Stimulated activated effector memory CD8-positive, alpha-beta T cell treated with anti-CD3 and anti-CD28 coated beads, Interleukin-12 subunit alpha, Interleukin-12 subunit beta, amount 100 ng/mL, for 72 hours (primary cell): ENCODE results near the gene SPP1.
"Not testable (repeated sequence)": the region's sequence is repeated elsewhere in the genome, so short reads cannot be mapped to it uniquely, and the experiment has no call there.

Source experiments
- ATAC-seq: fragments of 150-1000 bp; cut with Tn5 transposase; 2 replicates; pipeline ENCODE4 v1.10.0; 2021
- DNase-seq, 2 donors: peaks; one replicate each; pipeline ENCODE4 v3.0.0; 2021 to 2022; ENCODE audit warnings: low spot score in 2 of 2
- H3K27ac Mint-ChIP-seq: one replicate; pipeline ENCODE4 v1.8.0; 2022; ENCODE audit warnings: mild to moderate bottlenecking, mixed read lengths
- H3K36me3 Mint-ChIP-seq: one replicate; pipeline ENCODE4 v1.8.0; 2022; ENCODE audit warnings: mild to moderate bottlenecking, mixed read lengths
- H3K4me1 Mint-ChIP-seq: one replicate; pipeline ENCODE4 v1.8.0; 2022; ENCODE audit warnings: mixed read lengths
- H3K4me3 Mint-ChIP-seq: one replicate; pipeline ENCODE4 v1.8.0; 2022; ENCODE audit warnings: mild to moderate bottlenecking, mixed read lengths
- H3K9me3 Mint-ChIP-seq: one replicate; pipeline ENCODE4 v1.8.0; 2022; ENCODE audit warnings: mixed read lengths

SPP1 gene

DNA sequence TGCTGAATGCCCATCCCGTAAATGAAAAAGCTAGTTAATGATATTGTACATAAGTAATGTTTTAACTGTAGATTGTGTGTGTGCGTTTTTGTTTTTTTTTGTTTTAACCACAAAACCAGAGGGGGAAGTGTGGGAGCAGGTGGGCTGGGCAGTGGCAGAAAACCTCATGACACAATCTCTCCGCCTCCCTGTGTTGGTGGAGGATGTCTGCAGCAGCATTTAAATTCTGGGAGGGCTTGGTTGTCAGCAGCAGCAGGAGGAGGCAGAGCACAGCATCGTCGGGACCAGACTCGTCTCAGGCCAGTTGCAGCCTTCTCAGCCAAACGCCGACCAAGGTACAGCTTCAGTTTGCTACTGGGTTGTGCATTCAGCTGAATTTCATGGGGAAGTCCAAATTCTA lies at the start of gene SPP1:
Gene SPP1, plus strand, starts transcription at position 249 of the 400 bp plus-strand sequence. CDS start 1,182 bp downstream, outside the sequence.
- DNase-seq, result no peak
- no peak within 1 kb of the TSS for H3K27ac Mint-ChIP-seq

DNA sequence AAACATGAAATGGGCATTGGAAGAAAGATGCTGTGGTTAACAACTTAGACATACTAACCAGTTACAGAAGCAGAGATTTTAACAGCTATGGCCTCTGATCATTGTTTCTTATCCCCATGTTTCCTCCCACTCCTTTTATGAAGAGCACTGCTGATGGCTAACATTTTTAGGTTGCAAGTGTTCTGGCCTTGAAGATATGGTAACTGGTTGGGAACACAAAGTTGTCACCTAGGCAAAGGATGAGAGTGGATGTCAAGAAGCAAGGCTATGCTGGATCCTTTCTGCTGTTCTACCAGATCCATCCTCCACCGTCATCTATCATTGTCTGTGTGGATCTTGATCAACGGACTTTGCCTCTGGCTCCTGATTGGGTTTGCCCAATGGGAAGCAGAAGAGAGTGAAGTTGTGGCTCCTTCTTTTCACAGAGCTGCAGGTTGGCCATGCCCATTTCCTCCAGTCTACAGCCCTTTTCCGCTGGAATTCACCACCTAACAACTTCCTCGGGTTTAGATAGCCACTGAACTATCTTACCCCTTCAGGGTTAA lies 48.9 kb upstream of the SPP1 start:
- no peak for DNase-seq
- H3K4me1 Mint-ChIP-seq, result no peaks in the 10 kb centered on the region
- H3K4me3 Mint-ChIP-seq, result no peak overlapping the region
- H3K27ac Mint-ChIP-seq, result no peak overlapping the region
- ATAC-seq, result no peak
- no peaks in the 10 kb centered on the region for H3K36me3 Mint-ChIP-seq
- peaks cover 6% of the 10 kb centered on the region for H3K9me3 Mint-ChIP-seq

More for the DNA sequence above, at the start of gene SPP1:
- Mint-ChIP-seq H3K9me3 (no peaks in the 10 kb centered on the region), H3K4me1 (peaks cover 6% of the 10 kb centered on the region), H3K4me3 (no peak within 1 kb of the TSS), H3K36me3 (no peaks in the 10 kb centered on the region)
- ATAC-seq, result peak; percentile 71

DNA sequence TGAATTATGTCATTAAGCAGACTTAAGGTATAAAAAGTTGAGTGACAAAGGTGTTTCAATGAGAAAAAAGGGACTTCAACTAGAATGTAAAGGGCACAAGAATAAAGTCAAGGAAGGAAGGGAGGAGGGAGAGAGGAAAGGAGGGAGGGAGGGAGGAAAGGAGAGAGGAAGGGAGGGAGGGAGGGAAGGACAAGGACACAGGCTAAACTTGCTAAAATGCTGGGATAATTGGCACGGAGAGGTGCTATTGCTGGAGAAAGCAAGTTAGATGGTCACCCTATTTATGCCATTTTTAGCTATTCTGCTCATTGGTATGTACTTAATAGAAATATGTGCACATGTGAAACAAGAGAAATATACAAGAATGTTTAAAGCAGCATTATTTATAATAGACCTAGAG lies 44.9 kb upstream of the SPP1 start:
- Mint-ChIP-seq H3K9me3 (peaks cover 6% of the 10 kb centered on the region), H3K27ac (no peak overlapping the region), H3K36me3 (no peaks in the 10 kb centered on the region), H3K4me3 (no peak overlapping the region), H3K4me1 (no peaks in the 10 kb centered on the region)
- ATAC-seq (no peak), DNase-seq (no peak)

DNA sequence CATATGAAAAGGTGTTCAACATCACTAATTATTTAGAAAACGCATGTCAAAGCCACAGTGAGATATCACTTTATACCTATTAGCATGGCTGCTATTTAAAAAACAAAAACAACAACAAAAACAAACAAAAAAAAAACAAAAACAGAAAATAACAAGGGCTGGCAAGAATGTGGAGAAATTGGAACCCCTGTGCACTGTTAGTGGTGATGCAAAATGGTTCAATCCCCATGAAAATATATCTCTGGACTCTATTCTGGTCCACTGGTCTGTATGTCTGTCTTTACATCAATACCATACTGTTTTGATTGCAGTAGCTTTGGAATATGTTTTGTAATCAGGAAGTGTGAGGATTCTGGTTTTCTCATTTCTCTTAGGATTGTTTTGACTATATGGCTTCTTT lies 43.6 kb upstream of the SPP1 start:
- Mint-ChIP-seq H3K36me3 (no peaks in the 10 kb centered on the region), H3K4me3 (no peak overlapping the region), H3K27ac (no peak overlapping the region), H3K9me3 (peaks cover 6% of the 10 kb centered on the region), H3K4me1 (no peaks in the 10 kb centered on the region)
- DNase-seq, result no peak
- no peak for ATAC-seq

DNA sequence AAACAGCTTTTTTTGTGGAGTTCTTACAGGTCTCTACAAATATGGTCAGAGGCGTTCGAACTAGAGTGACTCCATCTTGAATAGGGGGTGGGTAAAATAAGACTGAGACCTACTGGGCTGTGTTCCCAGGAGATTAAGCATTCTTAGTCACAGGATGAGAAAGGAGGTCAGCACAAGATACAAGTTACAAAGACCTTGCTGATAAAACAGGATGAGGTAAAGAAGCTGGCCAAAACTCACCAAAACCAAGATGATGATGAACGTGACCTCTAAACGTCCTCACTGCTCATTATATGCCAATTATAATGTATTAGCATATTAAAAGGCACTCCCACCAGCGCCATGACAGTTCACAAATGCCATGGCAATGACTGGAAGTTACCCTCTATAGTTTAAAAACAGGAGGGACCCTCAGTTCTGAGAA lies 42.8 kb upstream of the SPP1 start:
- H3K9me3 Mint-ChIP-seq, result peaks cover 6% of the 10 kb centered on the region
- no peak overlapping the region for H3K27ac Mint-ChIP-seq

DNA sequence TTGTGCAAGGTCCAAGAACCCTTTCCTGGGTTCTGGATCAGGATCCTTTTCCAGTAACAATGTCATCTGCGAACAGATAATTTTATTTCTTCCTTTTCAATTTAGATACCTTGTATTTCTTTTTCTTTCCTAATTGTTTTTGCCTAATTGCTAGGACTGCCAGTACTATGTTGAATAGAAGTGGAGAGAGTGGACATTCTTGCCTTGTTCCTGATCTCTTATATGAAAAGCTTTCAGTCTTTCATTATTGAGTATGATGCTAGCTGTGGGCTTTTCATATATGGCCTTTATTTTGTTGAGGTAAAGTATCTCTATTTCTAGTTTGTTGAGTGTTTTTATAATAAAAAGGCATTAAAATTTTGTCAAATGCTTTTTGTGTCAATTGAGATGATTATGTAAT lies 42.2 kb upstream of the SPP1 start:
- no peak overlapping the region for H3K27ac Mint-ChIP-seq
- no peak overlapping the region for H3K4me3 Mint-ChIP-seq
- ATAC-seq, result no peak
- peaks cover 6% of the 10 kb centered on the region for H3K9me3 Mint-ChIP-seq
- DNase-seq, result no peak
- H3K4me1 Mint-ChIP-seq, result no peaks in the 10 kb centered on the region
- H3K36me3 Mint-ChIP-seq, result no peaks in the 10 kb centered on the region

More for the DNA sequence above, 42.8 kb upstream of the SPP1 start:
- no peaks in the 10 kb centered on the region for H3K4me1 Mint-ChIP-seq
- H3K4me3 Mint-ChIP-seq, result no peak overlapping the region
- no peak for DNase-seq
- no peaks in the 10 kb centered on the region for H3K36me3 Mint-ChIP-seq
- peak; percentile 24 for ATAC-seq

DNA sequence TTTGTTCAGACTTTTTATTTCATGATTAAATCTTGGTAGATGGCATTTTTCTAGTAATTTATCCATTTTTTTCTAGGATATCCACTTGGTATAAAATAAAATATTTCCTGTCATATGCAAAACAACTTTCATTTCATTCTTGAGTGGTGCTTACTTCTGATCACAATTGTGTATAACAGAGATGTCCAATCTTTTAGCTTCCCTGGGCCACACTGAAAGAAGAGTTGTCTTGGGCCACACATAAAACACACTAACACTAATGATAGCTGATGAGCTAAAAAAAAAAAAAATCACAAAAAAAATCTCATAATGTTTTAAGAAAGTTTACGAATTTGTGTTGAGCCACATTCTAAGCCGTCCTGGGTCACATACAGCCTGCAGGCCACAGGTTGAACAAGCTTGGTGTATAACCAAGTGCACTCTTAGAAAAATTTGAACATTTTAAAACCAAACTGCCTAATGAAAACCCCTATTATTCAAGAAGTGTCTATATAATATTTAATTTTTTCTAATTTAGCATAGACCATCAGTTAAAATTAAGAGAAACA lies 41.3 kb upstream of the SPP1 start:
- no peak for ATAC-seq

DNA sequence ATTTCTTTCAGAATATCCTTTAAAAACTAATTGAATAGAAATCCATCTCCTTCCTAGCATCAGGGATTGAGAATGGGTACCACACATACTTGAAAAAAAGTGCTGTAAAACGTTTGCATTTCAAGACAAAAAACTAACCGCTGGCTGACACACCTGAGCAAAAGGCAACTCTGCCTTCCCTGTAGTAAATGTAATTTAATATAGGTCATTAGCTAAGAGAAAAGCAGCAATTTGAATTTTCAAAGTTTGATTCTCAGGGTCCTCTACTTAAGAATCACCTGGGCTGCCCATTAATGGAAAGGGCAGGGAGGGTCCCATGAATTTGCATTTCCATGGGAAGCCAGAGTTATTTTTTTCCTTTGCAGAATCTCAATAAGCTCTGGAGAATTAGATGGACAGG lies 40.5 kb upstream of the SPP1 start:
- Mint-ChIP-seq H3K27ac (no peak overlapping the region), H3K4me1 (no peaks in the 10 kb centered on the region), H3K4me3 (no peak overlapping the region), H3K9me3 (peaks cover 3% of the 10 kb centered on the region), H3K36me3 (no peaks in the 10 kb centered on the region)
- no peak for ATAC-seq
- no peak for DNase-seq

More for the DNA sequence above, 41.3 kb upstream of the SPP1 start:
- Mint-ChIP-seq H3K9me3 (peaks cover 6% of the 10 kb centered on the region), H3K36me3 (no peaks in the 10 kb centered on the region), H3K4me3 (no peak overlapping the region), H3K27ac (no peak overlapping the region), H3K4me1 (no peaks in the 10 kb centered on the region)
- no peak for DNase-seq

DNA sequence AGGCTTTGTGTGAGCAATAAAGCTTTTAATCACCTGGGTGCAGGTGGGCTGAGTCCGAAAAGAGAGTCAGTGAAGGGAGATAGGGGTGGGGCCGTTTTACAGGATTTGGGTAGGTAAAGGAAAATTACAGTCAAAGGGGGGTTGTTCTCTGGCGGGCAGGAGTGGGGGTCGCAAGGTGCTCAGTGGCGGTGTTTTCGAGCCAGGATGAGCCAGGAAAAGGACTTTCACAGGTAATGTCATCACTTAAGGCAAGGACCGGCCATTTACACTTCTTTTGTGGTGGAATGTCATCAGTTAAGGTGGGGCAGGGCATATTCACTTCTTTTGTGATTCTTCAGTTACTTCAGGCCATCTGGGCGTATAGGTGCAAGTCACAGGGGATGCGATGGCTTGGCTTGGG lies 39.6 kb upstream of the SPP1 start:
- not testable (repeated sequence) for H3K36me3 Mint-ChIP-seq, H3K9me3 Mint-ChIP-seq, ATAC-seq, DNase-seq, H3K4me3 Mint-ChIP-seq, H3K4me1 Mint-ChIP-seq, H3K27ac Mint-ChIP-seq

DNA sequence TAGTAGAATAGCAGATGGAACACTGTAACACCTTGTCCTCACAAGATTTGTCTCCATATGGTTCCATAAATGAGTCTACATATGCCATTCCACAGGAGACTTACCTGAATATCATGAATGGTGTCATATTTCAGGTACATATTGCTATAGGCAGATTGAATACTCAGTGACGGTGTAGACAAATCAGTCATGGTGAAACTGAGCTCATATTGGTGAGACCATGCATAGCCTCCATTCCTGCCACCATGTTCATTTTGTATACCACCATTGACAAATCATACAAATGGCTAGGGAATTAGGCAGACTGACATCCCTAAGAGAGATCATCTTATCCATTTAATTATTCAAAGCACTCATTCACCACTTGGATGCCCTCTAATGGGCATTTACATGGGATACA lies 38.0 kb upstream of the SPP1 start:
- H3K9me3 Mint-ChIP-seq, result no peaks in the 10 kb centered on the region
- H3K36me3 Mint-ChIP-seq, result no peaks in the 10 kb centered on the region
- no peak overlapping the region for H3K27ac Mint-ChIP-seq
- H3K4me1 Mint-ChIP-seq, result no peaks in the 10 kb centered on the region
- H3K4me3 Mint-ChIP-seq, result no peak overlapping the region
- no peak for ATAC-seq
- no peak for DNase-seq

DNA sequence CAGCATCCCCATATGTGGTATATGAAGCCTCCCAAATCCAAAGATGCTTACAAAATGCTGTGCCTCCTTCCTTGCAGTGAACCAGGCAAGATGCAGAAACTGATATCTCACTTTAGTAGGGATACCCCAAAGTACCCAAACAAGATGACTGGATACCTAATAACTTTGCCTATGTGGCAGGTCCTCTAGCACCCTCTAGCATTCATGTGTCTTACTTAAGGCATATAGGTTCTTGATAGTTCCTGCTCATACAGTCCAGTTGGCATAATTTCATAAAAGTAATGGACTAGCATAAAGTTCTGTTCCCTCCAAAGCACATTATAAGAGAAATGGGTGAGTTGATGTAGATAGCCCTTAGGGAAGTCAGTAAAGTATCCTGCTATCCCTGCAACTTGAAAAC lies 36.8 kb upstream of the SPP1 start:
- Mint-ChIP-seq H3K9me3 (no peaks in the 10 kb centered on the region), H3K27ac (no peak overlapping the region), H3K36me3 (no peaks in the 10 kb centered on the region), H3K4me1 (no peaks in the 10 kb centered on the region), H3K4me3 (no peak overlapping the region)
- no peak for ATAC-seq
- DNase-seq, result no peak

DNA sequence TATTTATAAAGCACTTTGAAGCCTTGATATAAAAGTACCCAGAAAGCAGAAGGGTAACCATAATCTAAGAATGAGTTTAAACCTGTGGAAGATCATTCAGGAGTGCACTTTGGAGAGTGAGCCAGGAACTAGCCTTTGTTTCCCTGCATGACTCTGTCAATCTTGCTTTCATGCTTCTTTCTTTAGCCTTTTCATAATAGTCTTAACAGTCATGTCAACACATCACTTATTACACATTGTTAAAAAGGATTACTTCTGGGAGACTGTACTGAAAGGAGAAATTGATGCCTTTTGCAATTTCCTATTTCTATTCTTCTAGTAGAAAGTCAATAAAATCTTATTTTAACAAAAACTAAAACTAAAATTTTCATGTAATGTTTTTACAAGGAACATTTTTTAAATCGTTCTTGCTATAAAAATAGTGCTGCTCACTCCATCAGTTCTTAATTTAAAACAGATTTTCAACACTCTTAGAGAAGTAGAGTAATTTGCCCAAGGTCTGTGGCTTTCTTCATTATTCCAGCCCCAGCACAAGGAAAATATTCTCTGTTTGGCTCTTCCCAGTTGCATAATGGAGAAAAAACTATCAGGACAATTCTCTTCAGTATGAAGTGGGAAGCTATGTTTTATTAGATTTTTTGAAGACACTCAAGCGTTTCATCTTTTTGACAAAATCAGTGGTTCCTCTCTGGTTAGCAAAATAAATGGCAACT lies 35.4 kb upstream of the SPP1 start:
- Mint-ChIP-seq H3K9me3 (no peaks in the 10 kb centered on the region), H3K4me3 (no peak overlapping the region), H3K4me1 (no peaks in the 10 kb centered on the region), H3K27ac (no peak overlapping the region), H3K36me3 (no peaks in the 10 kb centered on the region)
- no peak for ATAC-seq
- DNase-seq, result no peak

DNA sequence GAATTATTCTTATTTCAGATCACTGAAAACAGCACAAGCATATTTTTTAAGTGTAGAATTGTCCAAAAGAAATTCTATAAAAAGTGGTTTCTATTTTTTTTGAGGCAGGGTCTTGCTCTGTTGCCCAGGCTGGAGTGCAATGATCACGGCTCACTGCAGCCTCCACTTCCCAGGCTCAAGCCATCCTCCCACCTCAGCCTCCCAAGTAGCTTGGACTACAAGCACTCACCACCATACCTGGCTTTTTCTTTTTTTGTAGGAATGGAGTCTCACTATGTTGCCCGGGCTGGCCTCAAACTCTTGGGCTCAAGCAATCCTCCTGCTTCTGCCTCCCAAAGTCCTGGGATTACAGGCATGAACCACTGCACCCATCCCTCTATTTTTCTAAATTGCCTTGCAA lies 34.7 kb upstream of the SPP1 start:
- not testable (repeated sequence) for H3K27ac Mint-ChIP-seq, H3K4me1 Mint-ChIP-seq, DNase-seq, H3K9me3 Mint-ChIP-seq, H3K36me3 Mint-ChIP-seq, ATAC-seq, H3K4me3 Mint-ChIP-seq

DNA sequence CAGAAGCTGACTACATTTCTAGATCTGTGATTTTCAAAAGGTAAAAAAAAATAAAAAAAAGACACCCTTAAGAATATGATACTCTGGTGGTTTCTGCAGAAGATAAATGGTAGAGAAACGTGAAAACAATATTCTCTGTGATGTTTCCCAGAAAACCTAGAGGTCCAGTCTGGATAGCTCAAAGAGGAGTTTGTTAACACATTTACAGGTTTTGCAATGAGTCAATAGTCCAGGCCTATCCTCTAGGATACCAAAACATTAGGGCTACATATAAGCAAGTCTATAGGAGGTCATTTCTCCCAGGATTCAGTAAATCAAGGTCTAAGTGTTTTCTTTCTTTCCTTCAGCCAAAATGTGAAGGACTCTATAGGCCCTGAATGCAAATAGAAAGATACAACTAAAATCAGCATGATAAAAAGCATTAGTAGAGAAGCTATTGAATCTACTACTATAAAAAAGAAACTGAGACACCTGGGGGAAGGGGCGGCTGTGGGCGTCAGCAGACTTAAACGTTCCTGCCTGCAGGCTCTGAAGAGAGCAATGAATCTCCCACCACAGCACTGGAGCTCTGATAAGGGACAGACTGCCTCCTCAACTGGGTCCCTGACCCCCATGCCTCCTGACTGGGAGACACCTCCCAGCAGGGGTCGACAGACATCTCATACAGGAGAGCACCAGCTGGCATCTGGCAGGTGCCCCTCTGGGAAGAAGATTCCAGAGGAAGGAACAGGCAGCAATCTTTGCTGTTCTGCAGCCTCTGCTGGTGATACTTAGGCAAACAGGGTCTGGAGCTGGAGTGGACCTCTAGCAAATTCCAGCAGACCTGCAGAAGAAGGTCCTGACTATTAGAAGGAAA lies 33.7 kb upstream of the SPP1 start:
- Mint-ChIP-seq H3K9me3 (no peaks in the 10 kb centered on the region), H3K36me3 (no peaks in the 10 kb centered on the region), H3K4me1 (no peaks in the 10 kb centered on the region), H3K4me3 (no peak overlapping the region), H3K27ac (no peak overlapping the region)
- ATAC-seq (no peak), DNase-seq (no peak)

DNA sequence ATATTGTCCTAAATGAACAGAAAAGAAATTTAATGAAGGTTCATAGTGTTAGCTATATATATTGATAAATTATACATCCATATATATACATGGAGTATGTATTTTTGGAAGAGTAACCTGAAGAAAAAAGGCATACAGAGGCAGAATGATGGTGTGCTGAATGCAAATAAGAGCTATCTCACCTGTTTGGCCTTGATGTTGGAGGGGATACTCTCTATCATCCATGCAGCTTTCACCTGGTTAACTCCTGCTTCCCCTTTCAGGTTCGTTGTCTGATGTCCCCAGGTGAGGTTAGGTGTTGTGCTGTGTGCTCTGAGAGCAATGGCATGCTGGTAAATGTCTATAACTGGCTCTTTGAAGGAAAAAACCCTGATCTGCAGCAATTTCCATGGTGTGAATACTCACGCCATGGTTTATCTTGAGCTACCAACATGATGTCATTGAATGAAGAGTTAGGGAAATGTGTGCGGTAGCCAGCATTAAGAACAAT lies 31.8 kb upstream of the SPP1 start:
- ATAC-seq (no peak), DNase-seq (no peak)
- H3K9me3 Mint-ChIP-seq, result no peaks in the 10 kb centered on the region
- no peak overlapping the region for H3K4me3 Mint-ChIP-seq
- no peaks in the 10 kb centered on the region for H3K4me1 Mint-ChIP-seq
- no peak overlapping the region for H3K27ac Mint-ChIP-seq
- H3K36me3 Mint-ChIP-seq, result no peaks in the 10 kb centered on the region
